HEK293 (cell line): Measurements from ENCODE around the gene CNTN4.

Experiments
- CTCF ChIA-PET: fragments of 350-600 bp; formaldehyde crosslinking; extraction: SDS; loops from one replicate; lab custom pipeline; 2021; ENCODE audit warnings: antibody characterized with exemption; lab: Yijun Ruan, JAX
- POLR2A ChIA-PET: fragments of 300-600 bp; formaldehyde crosslinking; extraction: SDS; loops from one replicate; lab custom pipeline; 2020; ENCODE audit warnings: antibody characterized with exemption, inconsistent platforms; lab: Yijun Ruan, JAX
- H3K27ac ChIP-seq: fragments of 200-500 bp; sonication (Bioruptor generic); 2 replicates; pipeline ENCODE4 v1.5.1; 2014; ENCODE audit warnings: low read depth, low read length, control low read depth, inconsistent platforms; ENCODE audit errors: extremely low read depth
- H3K36me3 ChIP-seq, 2 experiments: fragments of 200-500 bp in 1 of 2; sonication (Bioruptor generic) in 1 of 2; 1 replicate in 1 of 2; 2 replicates in 1 of 2; pipeline ENCODE4 v1.5.1; 2014 to 2017; ENCODE audit warnings: inconsistent platforms in 2 of 2, low read length in 2 of 2; ENCODE audit not compliant: control insufficient read depth in 2 of 2, insufficient read depth in 1 of 2
- H3K4me1 ChIP-seq: fragments of 200-500 bp; sonication (Bioruptor generic); 2 replicates; pipeline ENCODE4 v1.5.1; 2014; ENCODE audit warnings: mild to moderate bottlenecking, low read length, inconsistent platforms; ENCODE audit not compliant: control insufficient read depth, insufficient read depth
- H3K4me3 ChIP-seq: 2 replicates; pipeline ENCODE4 v1.5.1; 2011; ENCODE audit warnings: low read depth, mild to moderate bottlenecking, control low read depth, low read length, moderate library complexity
- H3K9me3 ChIP-seq: fragments of 200-500 bp; sonication (Bioruptor generic); 2 replicates; pipeline ENCODE4 v1.5.1; 2014; ENCODE audit warnings: low read depth, low read length, inconsistent platforms; ENCODE audit not compliant: control insufficient read depth, insufficient read depth
- BCL11A ChIP-seq: fragments of 450-650 bp; formaldehyde crosslinking; IDR thresholded peaks from 2 replicates; pipeline ENCODE4 v1.5.1; 2016; ENCODE audit warnings: low read depth, missing biosample characterization, missing genetic modification characterization
- CTCF ChIP-seq: fragments of 450-650 bp; formaldehyde crosslinking; IDR thresholded peaks from 2 replicates; pipeline ENCODE4 v1.5.1; 2016; ENCODE audit warnings: missing biosample characterization, missing genetic modification characterization
- GFI1B ChIP-seq: fragments of 450-650 bp; formaldehyde crosslinking; IDR thresholded peaks from 2 replicates; pipeline ENCODE4 v1.5.1; 2016; ENCODE audit warnings: missing biosample characterization, missing genetic modification characterization
- KLF17 ChIP-seq: fragments of 450-650 bp; formaldehyde crosslinking; IDR thresholded peaks from 2 replicates; pipeline ENCODE4 v1.5.1; 2016; ENCODE audit warnings: missing biosample characterization, missing genetic modification characterization
- PRDM1 ChIP-seq: fragments of 450-650 bp; formaldehyde crosslinking; IDR thresholded peaks from 2 replicates; pipeline ENCODE4; 2016; ENCODE audit warnings: missing biosample characterization, missing genetic modification characterization
- PRDM6 ChIP-seq: fragments of 450-650 bp; formaldehyde crosslinking; IDR thresholded peaks from 2 replicates; pipeline ENCODE4 v1.5.1; 2017; ENCODE audit warnings: missing biosample characterization, missing genetic modification characterization
- SETDB1 ChIP-seq: IDR thresholded peaks from one replicate; pipeline ENCODE4 v1.6.1; 2017; ENCODE audit warnings: mild to moderate bottlenecking, low read length, moderate library complexity, mixed read lengths; ENCODE audit not compliant: insufficient read length
- TCF7L2 ChIP-seq: IDR thresholded peaks from 2 replicates; pipeline ENCODE4 v1.6.1; 2011; ENCODE audit warnings: low read depth, mild to moderate bottlenecking, inconsistent platforms, low read length, moderate library complexity, borderline replicate concordance
- TSHZ1 ChIP-seq: fragments of 450-650 bp; formaldehyde crosslinking; IDR thresholded peaks from 2 replicates; pipeline ENCODE4 v1.5.1; 2016; ENCODE audit warnings: missing biosample characterization, missing genetic modification characterization, borderline replicate concordance
- ZNF157 ChIP-seq: fragments of 450-650 bp; formaldehyde crosslinking; IDR thresholded peaks from 2 replicates; pipeline ENCODE4 v1.5.1; 2016; ENCODE audit warnings: missing biosample characterization, missing genetic modification characterization
- ZNF174 ChIP-seq: fragments of 450-650 bp; formaldehyde crosslinking; IDR thresholded peaks from 2 replicates; pipeline ENCODE4 v1.5.0; 2017; ENCODE audit warnings: missing biosample characterization, mild to moderate bottlenecking, missing genetic modification characterization
- ZNF19 ChIP-seq: fragments of 450-650 bp; formaldehyde crosslinking; IDR thresholded peaks from 2 replicates; pipeline ENCODE4; 2016; ENCODE audit warnings: missing biosample characterization, missing genetic modification characterization, low read depth
- ZNF324 ChIP-seq: fragments of 450-650 bp; formaldehyde crosslinking; IDR thresholded peaks from 2 replicates; pipeline ENCODE4 v1.5.1; 2016; ENCODE audit warnings: missing biosample characterization, missing genetic modification characterization
- ZNF366 ChIP-seq: fragments of 450-650 bp; formaldehyde crosslinking; conservative IDR thresholded peaks from 2 replicates; pipeline ENCODE4 v1.5.1; 2016; ENCODE audit warnings: missing biosample characterization, missing genetic modification characterization
- ZNF404 ChIP-seq: fragments of 450-650 bp; formaldehyde crosslinking; IDR thresholded peaks from 2 replicates; pipeline ENCODE4 v1.5.1; 2017; ENCODE audit warnings: missing biosample characterization, missing genetic modification characterization
- ZNF488 ChIP-seq: fragments of 450-650 bp; formaldehyde crosslinking; IDR thresholded peaks from 2 replicates; pipeline ENCODE4 v1.5.1; 2016; ENCODE audit warnings: missing biosample characterization, missing genetic modification characterization
- ZNF549 ChIP-seq: fragments of 450-650 bp; IDR thresholded peaks from 2 replicates; pipeline ENCODE4 v1.5.1; 2018; ENCODE audit warnings: missing biosample characterization, missing genetic modification characterization, mild to moderate bottlenecking, inconsistent platforms, moderate library complexity
- ZNF560 ChIP-seq: fragments of 450-650 bp; formaldehyde crosslinking; IDR thresholded peaks from 2 replicates; pipeline ENCODE4 v1.5.1; 2017; ENCODE audit warnings: missing biosample characterization, missing genetic modification characterization, borderline replicate concordance
- ZSCAN4 ChIP-seq: fragments of 450-650 bp; formaldehyde crosslinking; IDR thresholded peaks from 2 replicates; pipeline ENCODE4 v1.5.1; 2017; ENCODE audit warnings: missing biosample characterization, missing genetic modification characterization

CNTN4 gene

GRCh38 chr3:2921903-2922302 is 823.2 kb downstream of the CNTN4 start:
- ChIA-PET POLR2A (no interaction called here), CTCF (interaction anchor here (0.6 to 2.2 kb wide), 31 partner anchors 9 to 1835 kb away, joined by 3 to 29 read pairs (median 4); no protein-coding TSS in a partner anchor)
- TF ChIP-seq ZNF404 (tag by site-specific recombination) (no peak), ZSCAN4 (tag by site-specific recombination) (no peak), KLF17 (tag by site-specific recombination) (no peak), TCF7L2 (no peak), ZNF549 (tag by site-specific recombination) (no peak), ZNF157 (tag by site-specific recombination) (no peak), PRDM6 (tag by site-specific recombination) (no peak), ZNF19 (tag by site-specific recombination) (no peak), ZNF560 (tag by site-specific recombination) (no peak), ZNF366 (no peak), ZNF174 (tag by site-specific recombination) (no peak), TSHZ1 (tag by site-specific recombination) (no peak), ZNF324 (no peak), GFI1B (tag by site-specific recombination) (no peak), ZNF488 (no peak), CTCF (no peak), BCL11A (tag by site-specific recombination) (no peak), SETDB1 (no peak), PRDM1 (tag by site-specific recombination) (no peak)

More at GRCh38 chr3:2921903-2922302, 823.2 kb downstream of the CNTN4 start:
- Histone ChIP-seq H3K27ac (no peak overlapping the region), H3K4me3 (no peak overlapping the region), H3K36me3 (no peaks in the 10 kb centered on the region), H3K9me3 (no peaks in the 10 kb centered on the region), H3K4me1 (no peaks in the 10 kb centered on the region)
